COLO829 (cell line): ENCODE measurements around the gene CSTPP1.
A peak's percentile ranks its signal among the peaks of the same experiment; 100 is the strongest.
"Not testable (repeated sequence)": the region's sequence is repeated elsewhere in the genome, so short reads cannot be mapped to it uniquely, and the experiment has no call there.

ENCODE experiments used
- DNase-seq: peaks from one replicate; pipeline ENCODE4 v3.0.0; 2012; ENCODE audit warnings: low spot score

CSTPP1 gene

GRCh38 chr11:47181271-47181670 is 244.7 kb downstream of the CSTPP1 start:
- no peak for DNase-seq

- no peak for DNase-seq
These were observed 245.8 kb downstream of the CSTPP1 start for GRCh38 chr11:47182380-47182779.

GRCh38 chr11:47183031-47183856 is 246.7 kb downstream of the CSTPP1 start:
- DNase-seq = no peak

- no peak for DNase-seq
These were observed 247.4 kb downstream of the CSTPP1 start for GRCh38 chr11:47183969-47184368.

GRCh38 chr11:47184711-47185304 is 248.2 kb downstream of the CSTPP1 start:
- no peak for DNase-seq

GRCh38 chr11:47185305-47186075 is 248.9 kb downstream of the CSTPP1 start:
- no peak for DNase-seq

- DNase-seq = no peak
These were observed 249.6 kb downstream of the CSTPP1 start, which contains the start of gene PACSIN3 for GRCh38 chr11:47186076-47186699. Gene PACSIN3 (minus strand): TSS chr11:47186434. CDS start chr11:47182727, 3,707 bp downstream.

- no peak for DNase-seq
These were observed 250.4 kb downstream of the CSTPP1 start for GRCh38 chr11:47186700-47187695.

- DNase-seq = no peak
These were observed 251.2 kb downstream of the CSTPP1 start for GRCh38 chr11:47187723-47188122.

GRCh38 chr11:47188259-47188658 is 251.7 kb downstream of the CSTPP1 start:
- no peak for DNase-seq

- DNase-seq = no peak
These were observed 252.7 kb downstream of the CSTPP1 start for GRCh38 chr11:47189100-47189834.

GRCh38 chr11:47191137-47191536 is 254.6 kb downstream of the CSTPP1 start:
- not testable (repeated sequence) for DNase-seq

GRCh38 chr11:47192111-47192510 is 255.6 kb downstream of the CSTPP1 start:
- DNase-seq = no peak

GRCh38 chr11:47198161-47198560 is 261.6 kb downstream of the CSTPP1 start:
- not testable (repeated sequence) for DNase-seq

- DNase-seq = no peak
These were observed 264.5 kb downstream of the CSTPP1 start for GRCh38 chr11:47201015-47201414.

- no peak for DNase-seq
These were observed 266.0 kb downstream of the CSTPP1 start for GRCh38 chr11:47202576-47202975.

GRCh38 chr11:47204637-47204989 is 268.1 kb downstream of the CSTPP1 start:
- peak; percentile 68 for DNase-seq

- DNase-seq = not testable (repeated sequence)
These were observed 270.0 kb downstream of the CSTPP1 start for GRCh38 chr11:47206577-47206976.

GRCh38 chr11:47207459-47207858 is 270.9 kb downstream of the CSTPP1 start:
- DNase-seq = no peak

- not testable (repeated sequence) for DNase-seq
These were observed 271.5 kb downstream of the CSTPP1 start for GRCh38 chr11:47208008-47208552.
